ENCODE data around the gene NOX3.
"Not testable (repeated sequence)": the region's sequence is repeated elsewhere in the genome, so short reads cannot be mapped to it uniquely, and the experiment has no call there.

NOX3 gene

DNA sequence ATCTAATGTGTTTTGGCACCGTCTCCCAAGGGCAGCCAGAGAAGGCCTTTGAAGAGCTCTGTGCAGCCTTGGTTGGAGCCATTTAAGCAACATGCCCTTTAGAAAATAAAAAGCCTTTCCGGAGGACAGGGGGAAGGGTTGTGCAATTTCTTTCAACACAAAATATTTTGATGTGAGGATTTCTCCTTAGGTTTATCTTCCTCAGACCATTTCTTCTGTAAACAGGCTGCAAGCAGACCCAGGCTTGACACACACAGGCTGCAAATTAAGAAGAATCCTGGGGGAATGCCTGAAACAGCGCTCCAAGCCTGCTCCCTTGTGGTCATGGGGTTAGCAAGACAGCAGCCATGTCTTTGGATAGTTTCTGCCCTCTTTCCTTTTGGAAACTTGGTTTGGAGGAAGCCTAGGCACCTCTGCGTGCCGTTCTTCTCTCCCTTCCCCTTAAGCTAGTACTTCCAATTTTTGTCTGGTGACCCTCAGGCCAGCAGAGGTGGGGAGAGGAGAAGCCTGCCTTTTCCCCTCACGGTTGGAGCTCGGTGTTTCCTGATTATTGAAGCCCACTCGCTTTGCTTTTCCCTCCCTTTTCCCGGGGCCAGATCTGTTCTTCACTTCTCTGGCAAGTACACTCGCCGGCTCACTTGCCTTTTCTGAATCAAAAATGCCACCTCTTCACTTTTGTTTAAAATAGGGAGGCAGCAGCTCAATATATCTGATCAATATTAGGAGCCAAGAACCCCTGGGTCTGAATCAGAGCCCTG, 39.6 kb upstream of the NOX3 start:
- in situ Hi-C loops (cut with MboI; ENCODE audit: low sequenced_read_pairs, unreplicated experiment): no loop called here
- DNase-seq (ENCODE audit: low spot score): no peak
- TF ChIP-seq CTCF (IDR thresholded peaks at IDR 0.05; ENCODE audit: borderline replicate concordance, control extremely low read depth, extremely low read depth, insufficient read depth, missing control alignments): no peak

DNA sequence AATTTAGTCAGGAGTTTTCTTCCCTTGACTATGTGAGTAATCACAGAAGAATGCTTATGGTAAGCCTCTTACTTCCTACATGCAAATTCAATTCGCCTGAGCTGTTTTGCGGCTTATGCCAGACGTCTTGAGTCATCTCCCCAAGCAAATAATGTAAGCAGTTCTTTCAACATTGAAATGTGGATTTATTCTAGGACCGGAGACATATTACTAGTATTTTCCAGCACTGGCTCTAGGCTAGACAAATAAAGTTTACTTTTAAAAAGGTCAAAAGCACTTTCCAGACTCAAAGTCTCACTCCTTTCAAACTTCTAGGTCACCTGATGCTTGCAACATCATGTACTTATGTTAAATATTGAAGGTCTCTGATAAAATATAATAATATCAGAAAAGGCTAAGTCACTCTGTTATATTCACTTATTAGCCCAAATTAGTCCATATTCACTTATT, 38.1 kb upstream of the NOX3 start:
- no peak for TF ChIP-seq CTCF (IDR thresholded peaks at IDR 0.05; ENCODE audit: borderline replicate concordance, control extremely low read depth, extremely low read depth, insufficient read depth, missing control alignments)
- in situ Hi-C loops (cut with MboI; ENCODE audit: low sequenced_read_pairs, unreplicated experiment): no loop called here
- DNase-seq (ENCODE audit: low spot score): peak; percentile 40

DNA sequence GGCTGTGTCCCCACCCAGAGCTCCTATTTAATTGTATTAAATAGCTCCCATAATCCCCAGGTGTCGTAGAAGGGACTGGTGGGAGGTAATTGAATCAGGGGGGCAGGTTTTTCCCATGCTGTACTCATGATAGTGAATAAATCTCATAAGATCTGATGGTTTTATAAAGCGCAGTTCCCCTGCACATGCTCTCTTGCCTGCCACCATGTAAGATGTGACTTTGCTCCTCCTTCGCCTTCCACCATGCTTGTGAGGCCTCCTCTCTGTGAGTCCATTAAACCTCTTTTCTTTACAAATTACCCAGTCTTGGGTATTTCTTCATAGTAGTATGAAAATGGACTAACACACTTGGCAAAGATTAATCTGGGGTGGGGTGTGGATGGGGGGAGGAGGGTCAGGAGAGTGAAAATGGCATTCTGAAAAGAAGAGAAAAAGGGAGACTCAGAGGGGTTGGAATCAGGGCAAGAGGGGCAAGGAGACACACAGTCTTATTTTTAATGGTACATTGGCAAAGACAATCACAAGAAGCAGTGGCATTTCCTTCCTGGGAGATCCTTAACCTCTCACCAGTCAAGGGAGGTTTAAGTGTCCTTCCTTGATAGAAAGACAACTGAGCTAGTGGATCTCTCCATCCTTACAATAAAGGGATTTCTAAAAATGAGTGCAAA, 37.5 kb upstream of the NOX3 start:
- in situ Hi-C loops (cut with MboI; ENCODE audit: low sequenced_read_pairs, unreplicated experiment): no loop called here
- DNase-seq (ENCODE audit: low spot score): no peak
- TF ChIP-seq CTCF (IDR thresholded peaks at IDR 0.05; ENCODE audit: borderline replicate concordance, control extremely low read depth, extremely low read depth, insufficient read depth, missing control alignments): no peak

GRCh38 chr6:155492061-155492735, 36.6 kb upstream of the NOX3 start:
- DNase-seq (ENCODE audit: low spot score): no peak
- TF ChIP-seq CTCF (IDR thresholded peaks at IDR 0.05; ENCODE audit: borderline replicate concordance, control extremely low read depth, extremely low read depth, insufficient read depth, missing control alignments): no peak
- in situ Hi-C loops (cut with MboI; ENCODE audit: low sequenced_read_pairs, unreplicated experiment): no loop called here

DNA sequence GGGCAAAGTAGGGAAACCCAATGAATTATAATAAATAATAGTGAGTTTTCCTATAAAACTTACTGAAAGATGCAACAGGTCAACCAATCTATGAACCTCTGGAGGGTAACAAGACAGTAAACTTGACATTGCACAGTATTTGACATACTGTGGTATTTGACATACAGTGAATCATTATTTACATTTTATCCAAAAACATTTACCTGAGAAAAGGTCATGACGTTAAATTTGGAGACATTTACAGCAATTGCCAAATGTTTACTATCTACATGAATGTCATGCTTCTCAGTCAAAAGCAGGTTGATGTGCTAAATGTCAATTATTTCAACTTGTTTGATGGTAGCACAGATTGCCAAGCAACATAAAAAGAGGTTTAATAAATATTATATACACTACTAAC, 35.8 kb upstream of the NOX3 start:
- in situ Hi-C loops (cut with MboI; ENCODE audit: low sequenced_read_pairs, unreplicated experiment): no loop called here

DNA sequence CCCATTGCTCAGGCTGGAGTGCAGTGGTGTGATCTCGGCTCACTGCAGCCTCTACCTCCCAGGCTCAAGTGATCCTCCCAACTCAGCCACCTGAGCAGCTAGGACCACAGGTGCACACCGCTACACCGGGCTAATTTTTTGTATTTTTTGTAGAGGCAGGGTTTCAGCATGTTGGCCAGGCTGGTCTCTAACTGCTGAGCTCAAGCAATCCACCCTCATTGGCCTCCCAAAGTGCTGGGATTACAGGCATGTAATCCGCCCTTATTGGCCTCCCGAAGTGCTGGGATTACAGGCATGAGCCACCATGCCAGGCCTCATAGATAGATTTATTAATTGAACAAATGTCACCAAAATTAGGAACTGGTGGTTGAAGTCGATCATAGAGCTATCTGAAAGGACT, 32.6 kb upstream of the NOX3 start:
- in situ Hi-C loops (cut with MboI; ENCODE audit: low sequenced_read_pairs, unreplicated experiment); DNase-seq (ENCODE audit: low spot score): not testable (repeated sequence)

More for the DNA sequence above, 35.8 kb upstream of the NOX3 start:
- DNase-seq (ENCODE audit: low spot score): no peak
- no peak for TF ChIP-seq CTCF (IDR thresholded peaks at IDR 0.05; ENCODE audit: borderline replicate concordance, control extremely low read depth, extremely low read depth, insufficient read depth, missing control alignments)
